Hematopoietic multipotent progenitor cell treated with erythropoietin and hydrocortisone succinate and interleukin-3 and kit ligand, for 17 days (in vitro differentiated cells): ENCODE results near the gene CYTH3.
A peak's percentile ranks its signal among the peaks of the same experiment; 100 is the strongest.
"Not testable (repeated sequence)": the region's sequence is repeated elsewhere in the genome, so short reads cannot be mapped to it uniquely, and the experiment has no call there.

Experiments used
- DNase-seq: peaks from one replicate; pipeline ENCODE4 v3.0.0-alpha.2; 2015; ENCODE audit warnings: low spot score

The CYTH3 gene

GRCh38 chr7:6272481-6273323 lies at the start of gene CYTH3:
Gene CYTH3 (minus strand): TSS chr7:6272624. CDS start chr7:6272507, 117 bp downstream.
- peak; percentile 88 for DNase-seq

GRCh38 chr7:6320791-6321190 lies 48.4 kb upstream of the CYTH3 start:
- DNase-seq = no peak

GRCh38 chr7:6317797-6318438 lies 45.5 kb upstream of the CYTH3 start:
- DNase-seq = no peak

GRCh38 chr7:6316226-6316625 lies 43.8 kb upstream of the CYTH3 start:
- no peak for DNase-seq

- no peak for DNase-seq
These were observed 43.3 kb upstream of the CYTH3 start for GRCh38 chr7:6315746-6316145.

GRCh38 chr7:6310271-6310993 lies 38.0 kb upstream of the CYTH3 start:
- DNase-seq = no peak

GRCh38 chr7:6307762-6308161 lies 35.3 kb upstream of the CYTH3 start:
- no peak for DNase-seq

GRCh38 chr7:6306471-6306870 lies 34.0 kb upstream of the CYTH3 start:
- DNase-seq = no peak

- no peak for DNase-seq
These were observed 32.9 kb upstream of the CYTH3 start for GRCh38 chr7:6305330-6305729.

GRCh38 chr7:6301446-6301845 lies 29.0 kb upstream of the CYTH3 start:
- not testable (repeated sequence) for DNase-seq

GRCh38 chr7:6299774-6300173 lies 27.4 kb upstream of the CYTH3 start:
- no peak for DNase-seq

- no peak for DNase-seq
These were observed 22.4 kb upstream of the CYTH3 start for GRCh38 chr7:6294839-6295238.

GRCh38 chr7:6293202-6293601 lies 20.8 kb upstream of the CYTH3 start:
- no peak for DNase-seq

GRCh38 chr7:6291941-6292340 lies 19.5 kb upstream of the CYTH3 start:
- not testable (repeated sequence) for DNase-seq

GRCh38 chr7:6291531-6291930 lies 19.1 kb upstream of the CYTH3 start:
- DNase-seq = no peak

GRCh38 chr7:6290319-6290741 lies 17.9 kb upstream of the CYTH3 start:
- no peak for DNase-seq

GRCh38 chr7:6288270-6288860 lies 15.9 kb upstream of the CYTH3 start:
- no peak for DNase-seq

GRCh38 chr7:6286486-6286885 lies 14.1 kb upstream of the CYTH3 start:
- no peak for DNase-seq

- DNase-seq = no peak
These were observed 12.3 kb upstream of the CYTH3 start for GRCh38 chr7:6284461-6285360.

GRCh38 chr7:6284055-6284400 lies 11.6 kb upstream of the CYTH3 start:
- DNase-seq = no peak

GRCh38 chr7:6283391-6284054 lies 11.1 kb upstream of the CYTH3 start:
- DNase-seq = not testable (repeated sequence)
